ENCODE measurements around the gene JAKMIP1. TPM values are rescaled to one million over a fixed set of nuclear protein-coding genes. Genes with fewer than 3 reads are reported as not detected.

Gene JAKMIP1
- total and polyA plus RNA-seq, 12 donors, result 0.14 to 5.3 (median 2.9) TPM; not detected in 2

GRCh38 chr4:6169239-6169638 lies 31.1 kb downstream of the JAKMIP1 start:
- Histone ChIP-seq H3K27ac (no peak overlapping the region), H3K36me3 (replicated peaks in 1 of 2) (no peaks in the 10 kb centered on the region), H3K9me3 (replicated peaks in 1 of 3) (no peaks in the 10 kb centered on the region), H3K4me3 (no peak overlapping the region), H3K4me1 (replicated peaks in 1 of 2) (no peaks in the 10 kb centered on the region), H3K27me3 (no peaks in the 10 kb centered on the region)
- intact Hi-C loops (cut with DNase I), result no loop called here
- 75 to 85% (median 83%) methylated on average over 3 to 4 of the region's 4 CpGs for WGBS, 4 donors
- TF ChIP-seq, protein P1, sequence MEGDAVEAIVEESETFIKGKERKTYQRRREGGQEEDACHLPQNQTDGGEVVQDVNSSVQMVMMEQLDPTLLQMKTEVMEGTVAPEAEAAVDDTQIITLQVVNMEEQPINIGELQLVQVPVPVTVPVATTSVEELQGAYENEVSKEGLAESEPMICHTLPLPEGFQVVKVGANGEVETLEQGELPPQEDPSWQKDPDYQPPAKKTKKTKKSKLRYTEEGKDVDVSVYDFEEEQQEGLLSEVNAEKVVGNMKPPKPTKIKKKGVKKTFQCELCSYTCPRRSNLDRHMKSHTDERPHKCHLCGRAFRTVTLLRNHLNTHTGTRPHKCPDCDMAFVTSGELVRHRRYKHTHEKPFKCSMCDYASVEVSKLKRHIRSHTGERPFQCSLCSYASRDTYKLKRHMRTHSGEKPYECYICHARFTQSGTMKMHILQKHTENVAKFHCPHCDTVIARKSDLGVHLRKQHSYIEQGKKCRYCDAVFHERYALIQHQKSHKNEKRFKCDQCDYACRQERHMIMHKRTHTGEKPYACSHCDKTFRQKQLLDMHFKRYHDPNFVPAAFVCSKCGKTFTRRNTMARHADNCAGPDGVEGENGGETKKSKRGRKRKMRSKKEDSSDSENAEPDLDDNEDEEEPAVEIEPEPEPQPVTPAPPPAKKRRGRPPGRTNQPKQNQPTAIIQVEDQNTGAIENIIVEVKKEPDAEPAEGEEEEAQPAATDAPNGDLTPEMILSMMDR (IDR thresholded peaks at IDR 0.05), result no peak
- no peak for TF ChIP-seq POLR2A (IDR thresholded peaks at IDR 0.05)
- DNase-seq, result no peak

DNA sequence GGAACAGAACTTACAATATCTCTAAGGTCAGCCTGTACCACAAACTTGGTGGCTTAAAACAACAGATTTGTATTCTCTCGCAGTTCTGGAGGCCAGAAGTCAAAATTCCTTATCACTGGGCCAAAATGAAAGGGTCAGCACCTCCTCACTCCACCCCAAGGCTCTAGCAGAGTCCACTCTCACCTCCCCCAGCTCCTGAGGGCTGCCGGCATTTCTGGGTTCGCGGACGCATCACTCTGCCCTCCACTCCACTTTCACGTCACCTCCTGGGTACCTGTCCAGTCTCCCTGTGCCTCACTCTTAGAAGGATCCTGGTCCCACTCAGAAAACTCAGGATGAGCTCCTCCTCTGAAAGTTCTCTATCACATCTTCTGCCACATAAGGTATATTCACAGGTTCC lies 34.6 kb downstream of the JAKMIP1 start:
- no peak overlapping the region for H3K27ac ChIP-seq
- 88 to 91% (median 90%) methylated on average over 6 of the region's 6 CpGs for WGBS, 4 donors
- H3K36me3 ChIP-seq (replicated peaks in 1 of 2), result no peaks in the 10 kb centered on the region
- DNase-seq, result no peak
- TF ChIP-seq, protein P1 (IDR thresholded peaks at IDR 0.05), result no peak
- TF ChIP-seq POLR2A (IDR thresholded peaks at IDR 0.05), result no peak
- no peaks in the 10 kb centered on the region for H3K4me1 ChIP-seq (replicated peaks in 1 of 2)
- intact Hi-C loops (cut with DNase I), result no loop called here
- no peak overlapping the region for H3K4me3 ChIP-seq
- no peaks in the 10 kb centered on the region for H3K9me3 ChIP-seq (replicated peaks in 1 of 3)
- H3K27me3 ChIP-seq, result no peaks in the 10 kb centered on the region

GRCh38 chr4:6162885-6163284 lies 37.5 kb downstream of the JAKMIP1 start:
- peak in 1 of 7 donors; percentile 78 for DNase-seq
- no peak overlapping the region for H3K4me3 ChIP-seq
- no peaks in the 10 kb centered on the region for H3K4me1 ChIP-seq (replicated peaks in 1 of 2)
- H3K36me3 ChIP-seq (replicated peaks in 1 of 2), result no peaks in the 10 kb centered on the region
- TF ChIP-seq POLR2A (IDR thresholded peaks at IDR 0.05), result no peak
- 80 to 95% (median 88%) methylated on average over 6 of the region's 6 CpGs for WGBS, 4 donors
- peak overlapping the region in 1 of 5 donors; percentile 65 for H3K27ac ChIP-seq
- no peaks in the 10 kb centered on the region for H3K9me3 ChIP-seq (replicated peaks in 1 of 3)
- intact Hi-C loops (cut with DNase I), result no loop called here
- H3K27me3 ChIP-seq, result no peaks in the 10 kb centered on the region

GRCh38 chr4:6161921-6162464 lies 38.4 kb downstream of the JAKMIP1 start:
- peak in 1 of 7 donors; percentile 57 for DNase-seq
- no peak for TF ChIP-seq POLR2A (IDR thresholded peaks at IDR 0.05)
- TF ChIP-seq, protein P1 (IDR thresholded peaks at IDR 0.05), result no peak
- 75 to 87% (median 80%) methylated on average over 6 to 10 of the region's 10 CpGs for WGBS, 4 donors
- no peak overlapping the region for H3K4me3 ChIP-seq
- no peaks in the 10 kb centered on the region for H3K36me3 ChIP-seq (replicated peaks in 1 of 2)
- H3K4me1 ChIP-seq (replicated peaks in 1 of 2), result no peaks in the 10 kb centered on the region
- H3K27ac ChIP-seq, result peak overlapping the region in 1 of 5 donors; percentile 65
- no peaks in the 10 kb centered on the region for H3K9me3 ChIP-seq (replicated peaks in 1 of 3)
- intact Hi-C loops (cut with DNase I), result no loop called here
- H3K27me3 ChIP-seq, result no peaks in the 10 kb centered on the region

DNA sequence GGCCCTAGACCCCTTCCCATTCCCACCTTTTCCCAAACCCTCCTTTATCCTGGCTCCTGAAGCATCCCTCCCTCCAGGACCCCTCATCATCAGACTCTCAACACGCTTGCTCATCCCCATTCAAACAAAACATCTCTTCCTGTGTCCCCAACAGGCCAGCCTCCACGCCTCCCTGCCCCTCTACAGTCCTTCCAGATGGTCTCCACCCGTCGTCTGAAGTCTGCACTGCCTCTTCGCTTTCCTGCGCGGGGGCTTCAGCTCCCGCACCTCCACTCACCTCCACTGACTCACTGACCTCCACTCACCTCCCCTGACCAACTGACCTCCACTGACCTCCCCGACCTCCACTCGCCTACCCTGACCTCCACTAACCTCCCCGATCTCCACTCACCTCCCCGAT lies 39.8 kb downstream of the JAKMIP1 start:
- H3K4me1 ChIP-seq (replicated peaks in 1 of 2), result no peaks in the 10 kb centered on the region
- TF ChIP-seq, protein P1 (IDR thresholded peaks at IDR 0.05), result no peak
- no peak for TF ChIP-seq POLR2A (IDR thresholded peaks at IDR 0.05)
- H3K36me3 ChIP-seq (replicated peaks in 1 of 2), result no peaks in the 10 kb centered on the region
- H3K9me3 ChIP-seq (replicated peaks in 1 of 3), result no peaks in the 10 kb centered on the region
- no peaks in the 10 kb centered on the region for H3K27me3 ChIP-seq
- 86 to 91% (median 88%) methylated on average over 12 of the region's 12 CpGs for WGBS, 4 donors
- no peak for DNase-seq
- intact Hi-C loops (cut with DNase I), result no loop called here
- no peak overlapping the region for H3K4me3 ChIP-seq
- peak overlapping the region in 1 of 5 donors; percentile 12 for H3K27ac ChIP-seq
